Ectodermal cell (in vitro differentiated cells): ENCODE results near the gene IGSF21.

Experiments used
- H3K27ac ChIP-seq: 2 replicates; pipeline ENCODE4 v1.7.0; 2013; ENCODE audit warnings: mild to moderate bottlenecking, low read depth, low read length; ENCODE audit not compliant: insufficient read depth, poor library complexity, severe bottlenecking
- H3K27me3 ChIP-seq: 2 replicates; pipeline ENCODE4 v1.7.0; 2013; ENCODE audit warnings: mild to moderate bottlenecking, low read length; ENCODE audit not compliant: insufficient read depth, control insufficient read depth, poor library complexity, severe bottlenecking
- H3K36me3 ChIP-seq: one replicate; pipeline ENCODE4 v1.7.0; 2013; ENCODE audit warnings: low read length; ENCODE audit not compliant: control insufficient read depth, insufficient read depth
- H3K4me1 ChIP-seq: one replicate; pipeline ENCODE4 v1.7.0; 2013; ENCODE audit warnings: low read length; ENCODE audit not compliant: control insufficient read depth, insufficient read depth
- H3K4me3 ChIP-seq: 2 replicates; pipeline ENCODE4 v1.7.0; 2013; ENCODE audit warnings: low read depth, low read length, control low read depth; ENCODE audit not compliant: insufficient read depth
- H3K9me3 ChIP-seq: 2 replicates; pipeline ENCODE4 v1.7.0; 2013; ENCODE audit warnings: mild to moderate bottlenecking, low read length, moderate library complexity; ENCODE audit not compliant: control insufficient read depth
- WGBS, 2 experiments: methylation state at CpG; one replicate each; pipeline ENCODE4 v1.1.7; 2013; ENCODE audit warnings: missing lambda C conversion rate in 2 of 2; 5-methylcytosine and 5-hydroxymethylcytosine counted together

IGSF21 gene

DNA sequence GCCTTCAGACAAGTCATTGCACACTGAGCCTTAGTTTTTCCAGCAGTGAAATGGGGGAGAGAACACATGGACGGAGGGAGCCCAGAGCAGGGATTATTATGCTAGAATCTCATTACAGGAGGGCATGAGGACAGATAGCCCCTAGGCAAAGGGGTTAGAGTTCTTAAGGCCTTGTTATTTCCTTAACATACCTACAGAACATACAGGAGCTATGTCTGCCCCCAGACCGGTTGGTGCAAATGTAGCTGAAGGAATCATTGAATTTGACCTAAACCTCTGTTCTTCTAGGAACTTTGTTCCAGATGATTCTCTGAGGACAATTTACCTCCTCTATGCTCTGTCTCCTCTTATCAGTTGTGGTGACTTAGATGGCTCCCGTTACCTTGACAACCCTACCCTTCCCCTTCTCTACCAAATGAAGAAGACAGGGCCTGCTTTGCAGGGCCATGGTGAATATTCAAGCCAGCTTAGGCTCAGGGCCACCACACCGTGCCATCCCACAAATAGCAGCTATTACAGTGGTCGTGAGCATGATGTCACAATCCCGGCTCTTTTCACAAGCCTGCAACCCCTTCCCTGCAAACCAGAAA, 156.9 kb downstream of the IGSF21 start:
- 79 to 85% methylated on average over 6 of the region's 6 CpGs for WGBS, 2 experiments

DNA sequence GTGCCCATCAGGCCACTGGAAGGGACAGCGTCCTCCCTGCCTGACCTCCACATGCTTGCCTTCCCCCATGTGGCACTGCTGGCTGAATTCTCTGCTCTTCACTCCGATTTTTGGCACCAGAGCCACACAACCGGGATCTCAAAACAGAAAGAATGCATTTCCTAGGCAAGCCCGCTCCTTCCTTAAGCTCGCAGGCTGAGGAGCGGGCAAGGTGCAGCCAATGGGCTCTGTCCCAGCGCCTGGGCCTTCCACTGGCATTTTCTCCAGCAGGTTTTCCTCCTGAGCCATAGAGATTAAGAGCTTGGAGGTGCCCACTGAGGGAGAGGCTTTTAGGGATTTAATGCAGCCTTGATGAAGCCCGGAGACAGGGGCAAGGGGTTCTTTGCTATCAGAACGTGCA, 158.0 kb downstream of the IGSF21 start:
- no peak overlapping the region for H3K27ac ChIP-seq
- H3K4me3 ChIP-seq, result no peak overlapping the region
- peaks cover 16% of the 10 kb centered on the region for H3K4me1 ChIP-seq
- no peaks in the 10 kb centered on the region for H3K27me3 ChIP-seq
- H3K9me3 ChIP-seq, result no peaks in the 10 kb centered on the region
- 93 to 96% methylated on average over 8 to 9 of the region's 9 CpGs for WGBS, 2 experiments
- no peaks in the 10 kb centered on the region for H3K36me3 ChIP-seq

More for the DNA sequence above, 156.9 kb downstream of the IGSF21 start:
- Histone ChIP-seq H3K9me3 (no peaks in the 10 kb centered on the region), H3K27ac (no peak overlapping the region), H3K4me1 (peaks cover 16% of the 10 kb centered on the region), H3K4me3 (no peak overlapping the region), H3K27me3 (no peaks in the 10 kb centered on the region), H3K36me3 (no peaks in the 10 kb centered on the region)

DNA sequence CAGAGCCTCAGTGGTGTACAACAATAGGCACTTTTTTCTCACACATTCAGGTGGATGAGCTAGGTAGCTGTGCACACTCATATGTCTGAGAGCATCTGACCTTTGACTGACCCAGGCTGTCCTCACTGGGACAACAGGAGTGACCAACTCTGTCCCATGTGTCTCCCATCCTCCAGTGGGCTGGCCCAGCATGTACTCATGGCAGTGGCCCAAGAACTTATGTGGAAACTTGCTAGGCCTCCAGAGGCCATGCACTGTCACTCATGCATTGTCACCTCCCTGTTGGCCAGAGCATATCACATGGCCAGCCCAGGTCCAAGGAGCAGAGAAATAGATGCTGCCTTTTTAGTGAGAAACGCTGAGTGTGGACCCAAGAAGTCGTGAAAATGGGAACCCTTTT, 158.8 kb downstream of the IGSF21 start:
- no peak overlapping the region for H3K4me3 ChIP-seq
- WGBS, 2 experiments, result 91 to 92% methylated on average over 2 of the region's 2 CpGs
- no peaks in the 10 kb centered on the region for H3K27me3 ChIP-seq
- H3K9me3 ChIP-seq, result no peaks in the 10 kb centered on the region
- no peak overlapping the region for H3K27ac ChIP-seq
- peaks cover 16% of the 10 kb centered on the region for H3K4me1 ChIP-seq
- no peaks in the 10 kb centered on the region for H3K36me3 ChIP-seq

DNA sequence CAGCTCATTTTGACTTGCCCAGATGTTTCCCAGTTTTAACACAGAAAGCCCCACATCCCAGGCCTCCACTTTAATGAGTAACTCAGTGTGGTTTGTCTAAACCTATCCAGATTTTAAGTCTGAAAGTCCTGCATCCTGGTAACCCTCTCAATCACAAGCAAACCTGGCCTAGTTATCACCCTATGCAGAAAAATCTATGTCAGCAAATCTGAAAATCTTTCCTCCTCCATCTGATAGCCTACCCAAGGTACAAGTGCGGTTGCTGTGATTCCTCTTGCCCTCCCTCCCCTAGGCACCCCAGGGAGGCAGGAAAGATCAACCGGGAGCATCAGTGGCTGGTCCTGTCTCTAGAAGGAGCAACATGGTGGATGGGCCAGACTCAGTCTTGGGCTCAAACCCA, 163.7 kb downstream of the IGSF21 start:
- no peaks in the 10 kb centered on the region for H3K27me3 ChIP-seq
- H3K36me3 ChIP-seq, result no peaks in the 10 kb centered on the region
- no peaks in the 10 kb centered on the region for H3K9me3 ChIP-seq
- H3K4me3 ChIP-seq, result no peak overlapping the region
- no peaks in the 10 kb centered on the region for H3K4me1 ChIP-seq
- 94 to 95% methylated on average over 2 of the region's 2 CpGs for WGBS, 2 experiments
- no peak overlapping the region for H3K27ac ChIP-seq

DNA sequence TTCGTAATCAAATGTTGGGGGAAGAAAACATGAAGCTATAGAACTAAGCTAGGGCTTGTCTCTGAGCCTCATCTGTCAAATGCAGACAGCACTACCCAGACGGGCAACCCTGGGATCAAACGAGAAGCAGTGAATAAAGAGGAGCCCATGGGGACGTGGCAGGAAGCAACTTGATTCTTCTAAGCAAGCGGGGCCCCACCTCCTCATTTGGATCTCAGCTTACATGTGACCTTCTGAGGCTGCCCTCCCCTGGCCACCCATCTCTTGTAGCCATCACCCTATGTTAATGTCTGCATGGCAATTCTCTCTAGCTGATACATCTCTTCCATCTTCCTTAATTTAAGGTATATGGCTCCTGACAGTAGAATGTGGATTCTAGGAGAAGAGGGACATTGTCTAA, 171.3 kb downstream of the IGSF21 start:
- 24 to 31% methylated on average over 5 of the region's 5 CpGs for WGBS, 2 experiments
- Histone ChIP-seq H3K4me1 (peaks cover 8% of the 10 kb centered on the region), H3K36me3 (no peaks in the 10 kb centered on the region), H3K4me3 (no peak overlapping the region), H3K27me3 (no peaks in the 10 kb centered on the region), H3K27ac (no peak overlapping the region), H3K9me3 (no peaks in the 10 kb centered on the region)

DNA sequence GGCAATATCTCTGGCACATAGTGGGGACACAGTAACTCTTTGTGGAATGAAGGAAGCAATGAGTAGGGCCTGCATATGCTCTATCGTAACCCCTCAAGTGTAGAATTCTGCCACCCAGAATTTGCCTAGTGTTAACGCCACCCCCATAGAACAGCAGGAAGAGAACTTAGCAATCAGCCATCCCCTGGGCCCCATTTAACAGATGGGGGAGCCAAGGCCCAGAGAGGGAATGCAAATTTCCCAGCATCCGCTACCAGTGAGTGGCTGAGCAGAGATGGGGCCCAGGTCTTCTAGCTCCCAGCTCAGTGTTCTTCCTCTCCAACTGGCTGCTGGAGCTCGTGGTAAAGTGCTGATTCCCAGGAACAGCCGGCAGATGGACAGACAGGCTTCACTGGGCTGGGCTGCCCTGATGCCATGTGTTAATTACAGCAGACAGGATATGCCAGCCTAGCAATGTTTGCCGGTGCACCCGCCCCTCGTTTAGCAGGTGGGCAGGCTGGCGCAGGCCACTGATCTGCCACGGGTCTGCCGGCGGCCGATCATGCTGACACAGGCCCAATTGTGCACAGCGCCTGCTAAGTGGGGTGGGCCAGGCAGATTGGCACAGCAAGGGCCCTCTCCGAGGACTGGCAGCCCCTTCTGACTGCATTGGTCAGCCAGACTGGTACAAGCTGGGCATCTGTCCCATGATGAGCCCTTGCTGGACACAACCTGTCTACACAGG, 171.9 kb downstream of the IGSF21 start:
- Histone ChIP-seq H3K4me3 (no peak overlapping the region), H3K9me3 (no peaks in the 10 kb centered on the region), H3K27me3 (no peaks in the 10 kb centered on the region), H3K27ac (no peak overlapping the region), H3K36me3 (no peaks in the 10 kb centered on the region), H3K4me1 (peaks cover 9% of the 10 kb centered on the region)
- 94% methylated on average over 15 of the region's 15 CpGs for WGBS, 2 experiments

DNA sequence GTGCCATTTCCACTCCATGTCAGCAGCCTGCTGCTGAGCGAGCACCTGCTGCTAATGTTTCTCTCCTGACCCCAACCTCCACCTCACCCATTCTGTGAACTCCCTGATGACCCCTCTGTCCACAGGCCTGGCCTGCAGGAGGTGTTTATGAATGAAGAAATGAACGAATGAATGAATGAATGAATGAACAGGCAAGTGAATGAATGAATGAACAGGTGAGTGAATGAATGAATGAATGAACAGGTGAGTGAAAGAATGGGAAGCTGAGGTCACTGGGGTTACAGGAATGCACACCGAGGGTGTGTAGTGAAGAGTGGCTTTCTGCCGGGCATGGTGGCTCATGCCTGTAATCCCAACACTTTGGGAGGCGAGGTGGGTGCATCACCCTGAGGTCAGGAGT, 173.4 kb downstream of the IGSF21 start:
- H3K36me3 ChIP-seq, result no peaks in the 10 kb centered on the region
- 82 to 85% methylated on average over 5 of the region's 5 CpGs for WGBS, 2 experiments

DNA sequence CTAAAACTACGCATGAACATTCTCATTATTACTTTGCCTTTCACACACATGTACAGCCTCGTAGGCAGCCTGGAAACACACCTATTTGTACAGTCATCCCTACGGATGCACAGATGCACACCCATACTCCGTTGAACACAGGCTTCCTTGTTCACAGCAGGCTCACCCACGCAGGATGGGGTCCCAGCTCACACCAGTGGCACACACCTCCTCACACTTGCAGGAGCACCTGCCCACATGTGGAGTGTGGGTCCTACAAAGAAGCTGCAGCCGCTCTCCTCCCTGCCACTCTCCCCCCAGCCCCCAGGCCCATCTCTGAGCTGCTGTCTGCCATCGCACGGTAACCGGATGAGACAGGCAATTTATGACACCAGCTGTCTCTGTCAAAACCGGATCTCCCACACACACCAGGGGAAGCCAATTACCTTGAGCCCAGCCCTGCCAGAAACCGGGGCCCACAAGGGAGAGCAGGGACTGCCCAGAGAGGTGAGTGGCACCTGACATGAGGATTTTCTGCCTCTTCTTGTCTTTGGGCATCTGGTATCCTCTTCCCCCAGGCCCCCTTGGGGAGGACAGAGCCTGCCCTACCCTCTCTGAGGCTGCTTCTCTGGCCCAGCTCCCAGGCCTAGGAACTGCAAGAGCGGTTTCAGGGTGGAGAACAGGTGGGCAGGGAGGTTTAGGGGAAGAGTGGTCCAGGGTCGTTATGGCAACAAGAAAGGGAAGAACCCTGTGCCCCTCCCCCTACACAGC, 175.4 kb downstream of the IGSF21 start:
- no peaks in the 10 kb centered on the region for H3K36me3 ChIP-seq

More for the DNA sequence above, 173.4 kb downstream of the IGSF21 start:
- Histone ChIP-seq H3K9me3 (no peaks in the 10 kb centered on the region), H3K4me1 (peaks cover 18% of the 10 kb centered on the region), H3K4me3 (no peak overlapping the region), H3K27ac (no peak overlapping the region), H3K27me3 (no peaks in the 10 kb centered on the region)

DNA sequence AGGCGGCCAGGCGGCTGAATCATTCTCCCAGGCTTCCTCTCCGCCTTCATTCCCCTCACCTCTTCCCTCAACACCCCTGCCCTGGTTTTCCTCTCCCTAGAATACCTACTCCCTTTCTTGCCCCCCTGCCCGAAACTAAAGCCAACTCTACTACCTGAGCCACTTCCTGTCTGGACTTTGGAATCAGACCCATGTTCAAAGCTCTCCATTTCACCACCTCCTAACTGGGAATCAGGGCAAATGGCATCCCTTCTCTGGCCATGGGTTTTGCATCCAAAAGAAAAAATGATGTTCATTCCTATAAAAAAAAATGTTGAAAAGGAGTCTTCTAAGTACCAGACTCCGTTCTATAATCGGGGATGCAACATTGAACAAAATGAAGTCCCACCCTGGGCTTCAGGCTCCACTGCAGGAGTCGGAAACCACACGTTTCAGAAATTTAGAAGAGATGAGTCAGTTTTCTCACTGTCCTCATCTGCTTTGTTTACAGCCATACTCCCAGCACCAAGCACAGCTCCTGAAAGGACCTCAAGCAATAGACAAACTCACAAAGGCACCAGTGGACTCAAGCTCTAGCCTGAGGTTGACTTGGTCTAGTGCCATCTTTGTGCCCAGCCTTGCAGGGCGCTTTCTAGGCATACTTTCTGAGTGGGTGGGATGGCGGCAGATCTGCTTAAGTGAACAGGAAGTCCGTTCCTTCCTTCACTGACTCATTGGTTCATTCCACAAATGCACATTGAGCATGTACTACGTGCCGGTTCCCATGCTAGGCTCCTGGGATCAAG, 176.2 kb downstream of the IGSF21 start:
- H3K27me3 ChIP-seq, result no peaks in the 10 kb centered on the region
- peaks cover 18% of the 10 kb centered on the region for H3K4me1 ChIP-seq
- 71 to 72% methylated on average over 13 of the region's 13 CpGs for WGBS, 2 experiments
- no peaks in the 10 kb centered on the region for H3K36me3 ChIP-seq
- no peaks in the 10 kb centered on the region for H3K9me3 ChIP-seq
- no peak overlapping the region for H3K4me3 ChIP-seq
- no peak overlapping the region for H3K27ac ChIP-seq

More for the DNA sequence above, 175.4 kb downstream of the IGSF21 start:
- H3K9me3 ChIP-seq, result no peaks in the 10 kb centered on the region
- H3K4me3 ChIP-seq, result no peak overlapping the region
- 76 to 78% methylated on average over 12 to 13 of the region's 13 CpGs for WGBS, 2 experiments
- no peak overlapping the region for H3K27ac ChIP-seq
- H3K27me3 ChIP-seq, result no peaks in the 10 kb centered on the region
- H3K4me1 ChIP-seq, result peaks cover 18% of the 10 kb centered on the region
